HG03460 (cell line): Measurements from ENCODE around the gene EIF2S3B.
A peak's percentile ranks its signal among the peaks of the same experiment; 100 is the strongest.
"Not testable (repeated sequence)": the region's sequence is repeated elsewhere in the genome, so short reads cannot be mapped to it uniquely, and the experiment has no call there.

Experiments
- ATAC-seq: cut with Tn5 transposase; IDR thresholded peaks from one replicate; pipeline ENCODE4 v1.9.1; 2021; ENCODE audit not compliant: unreplicated experiment

Gene EIF2S3B

GRCh38 chr12:10505620-10506019 lies at the start of gene EIF2S3B:
EIF2S3B (plus strand) TSS chr12:10505890; CDS start chr12:10505903, 13 bp downstream.
- no peak for ATAC-seq

GRCh38 chr12:10456856-10457255 lies 48.8 kb upstream of the EIF2S3B start:
- ATAC-seq: no peak

GRCh38 chr12:10457760-10458159 lies 47.9 kb upstream of the EIF2S3B start:
- ATAC-seq: no peak

GRCh38 chr12:10466311-10466710 lies 39.4 kb upstream of the EIF2S3B start:
- no peak for ATAC-seq

- ATAC-seq: no peak
Observed at GRCh38 chr12:10469701-10470100, 36.0 kb upstream of the EIF2S3B start.

GRCh38 chr12:10472808-10473207 lies 32.9 kb upstream of the EIF2S3B start:
- ATAC-seq: not testable (repeated sequence)

- not testable (repeated sequence) for ATAC-seq
Observed at GRCh38 chr12:10481901-10482300, 23.8 kb upstream of the EIF2S3B start.

- ATAC-seq: not testable (repeated sequence)
Observed at GRCh38 chr12:10487328-10487727, 18.4 kb upstream of the EIF2S3B start.

- ATAC-seq: no peak
Observed at GRCh38 chr12:10491766-10492165, 13.9 kb upstream of the EIF2S3B start.

GRCh38 chr12:10497602-10498001 lies 8.1 kb upstream of the EIF2S3B start:
- no peak for ATAC-seq

- ATAC-seq: no peak
Observed at GRCh38 chr12:10498042-10498441, 7.6 kb upstream of the EIF2S3B start.

GRCh38 chr12:10501030-10501429 lies 4.7 kb upstream of the EIF2S3B start:
- ATAC-seq: no peak

GRCh38 chr12:10503460-10503859 lies 2.2 kb upstream of the EIF2S3B start:
- ATAC-seq: no peak

- no peak for ATAC-seq
Observed at GRCh38 chr12:10511756-10512355, 6.2 kb downstream of the EIF2S3B start.

GRCh38 chr12:10512798-10513197 lies 7.1 kb downstream of the EIF2S3B start:
- no peak for ATAC-seq

GRCh38 chr12:10521555-10521954 lies 15.9 kb downstream of the EIF2S3B start:
- ATAC-seq: no peak

GRCh38 chr12:10528174-10528953 lies 22.7 kb downstream of the EIF2S3B start:
- no peak for ATAC-seq

GRCh38 chr12:10529603-10530002 lies 23.9 kb downstream of the EIF2S3B start:
- ATAC-seq: no peak

- no peak for ATAC-seq
Observed at GRCh38 chr12:10537721-10538120, 32.0 kb downstream of the EIF2S3B start.

GRCh38 chr12:10540776-10541205 lies 35.1 kb downstream of the EIF2S3B start:
- peak; percentile 93 for ATAC-seq

- no peak for ATAC-seq
Observed at GRCh38 chr12:10543499-10543898, 37.8 kb downstream of the EIF2S3B start.

- no peak for ATAC-seq
Observed at GRCh38 chr12:10551375-10551774, 45.7 kb downstream of the EIF2S3B start.
